HG03039 (cell line): ENCODE results near the gene HDAC11.

Experiments
- ATAC-seq: cut with Tn5 transposase; IDR thresholded peaks from one replicate; pipeline ENCODE4 v1.9.1; 2021; ENCODE audit warnings: mild to moderate bottlenecking, moderate library complexity; ENCODE audit not compliant: unreplicated experiment

The HDAC11 gene

GRCh38 chr3:13506680-13507079 lies 26.6 kb downstream of the HDAC11 start:
- ATAC-seq: no peak

- no peak for ATAC-seq
Observed at GRCh38 chr3:13507247-13507569, 27.1 kb downstream of the HDAC11 start.

GRCh38 chr3:13507570-13508339 lies 27.6 kb downstream of the HDAC11 start:
- no peak for ATAC-seq

- no peak for ATAC-seq
Observed at GRCh38 chr3:13508496-13508895, 28.4 kb downstream of the HDAC11 start.

GRCh38 chr3:13509059-13509815 lies 29.1 kb downstream of the HDAC11 start:
- no peak for ATAC-seq

- no peak for ATAC-seq
Observed at GRCh38 chr3:13509816-13510192, 29.7 kb downstream of the HDAC11 start.

- no peak for ATAC-seq
Observed at GRCh38 chr3:13512451-13512850, 32.3 kb downstream of the HDAC11 start.

- no peak for ATAC-seq
Observed at GRCh38 chr3:13513051-13513912, 33.2 kb downstream of the HDAC11 start.

- no peak for ATAC-seq
Observed at GRCh38 chr3:13513913-13514517, 33.9 kb downstream of the HDAC11 start.

GRCh38 chr3:13514639-13515435 lies 34.7 kb downstream of the HDAC11 start:
- ATAC-seq: no peak

- ATAC-seq: no peak
Observed at GRCh38 chr3:13515786-13516759, 36.0 kb downstream of the HDAC11 start.

GRCh38 chr3:13516760-13517135 lies 36.6 kb downstream of the HDAC11 start:
- ATAC-seq: no peak

- ATAC-seq: no peak
Observed at GRCh38 chr3:13517253-13517977, 37.3 kb downstream of the HDAC11 start.

- ATAC-seq: no peak
Observed at GRCh38 chr3:13518516-13518953, 38.4 kb downstream of the HDAC11 start.

GRCh38 chr3:13519006-13519791 lies 39.1 kb downstream of the HDAC11 start:
- ATAC-seq: no peak

- ATAC-seq: no peak
Observed at GRCh38 chr3:13520326-13520880, 40.3 kb downstream of the HDAC11 start.

- ATAC-seq: no peak
Observed at GRCh38 chr3:13521309-13521708, 41.2 kb downstream of the HDAC11 start.
